OCI-LY1 (cell line): ENCODE results near the gene BLOC1S5.

ENCODE experiments used
- H2AFZ ChIP-seq: fragments of 200-600 bp; sonication (generic), shearing (Covaris generic); 2 replicates; pipeline ENCODE4 v1.6.0; 2014; ENCODE audit warnings: antibody characterized with exemption, mild to moderate bottlenecking, low read length
- H3F3A ChIP-seq: fragments of 200-600 bp; sonication (generic), shearing (Covaris generic); 2 replicates; pipeline ENCODE4 v1.6.0; 2014; ENCODE audit warnings: mild to moderate bottlenecking, antibody characterized with exemption, low read length, moderate library complexity; ENCODE audit not compliant: insufficient read depth
- H3K27ac ChIP-seq: fragments of 200-600 bp; sonication (generic); 2 replicates; pipeline ENCODE4 v1.5.1; 2014; ENCODE audit warnings: low read length, mixed run types, mild to moderate bottlenecking, low read depth; ENCODE audit not compliant: poor library complexity, severe bottlenecking
- H3K27me3 ChIP-seq: fragments of 200-600 bp; sonication (generic); 2 replicates; pipeline ENCODE4 v1.6.0; 2014; ENCODE audit warnings: antibody characterized with exemption, mild to moderate bottlenecking, low read length, moderate library complexity; ENCODE audit not compliant: insufficient read depth
- H3K36me3 ChIP-seq: fragments of 200-600 bp; sonication (generic); 2 replicates; pipeline ENCODE4 v1.6.1; 2014; ENCODE audit warnings: mild to moderate bottlenecking, antibody characterized with exemption, low read length, moderate library complexity, mixed read lengths; ENCODE audit not compliant: insufficient read depth
- H3K4me1 ChIP-seq: fragments of 200-600 bp; sonication (generic); 2 replicates; pipeline ENCODE4 v1.5.1; 2014; ENCODE audit warnings: mild to moderate bottlenecking, low read length, moderate library complexity; ENCODE audit not compliant: insufficient read depth, severe bottlenecking
- H3K4me2 ChIP-seq: fragments of 200-600 bp; sonication (generic), shearing (Covaris generic); 2 replicates; pipeline ENCODE4 v1.6.1; 2014; ENCODE audit warnings: low read length
- H3K4me3 ChIP-seq: fragments of 200-600 bp; sonication (generic); 2 replicates; pipeline ENCODE4 v1.5.1; 2014; ENCODE audit warnings: low read length, low read depth, mild to moderate bottlenecking, mixed read lengths; ENCODE audit not compliant: poor library complexity, severe bottlenecking
- H3K79me2 ChIP-seq: fragments of 200-600 bp; shearing (Covaris generic); 2 replicates; pipeline ENCODE4 v1.6.1; 2016; ENCODE audit warnings: mixed run types, low read length, mixed read lengths; ENCODE audit not compliant: insufficient read depth
- H3K9ac ChIP-seq: fragments of 200-600 bp; sonication (generic), shearing (Covaris generic); 2 replicates; pipeline ENCODE4 v1.6.1; 2014; ENCODE audit warnings: mild to moderate bottlenecking, low read length, mixed read lengths
- H3K9me2 ChIP-seq: fragments of 200-600 bp; sonication (generic), shearing (Covaris generic); 2 replicates; pipeline ENCODE4 v1.6.1; 2014; ENCODE audit warnings: low read depth, mild to moderate bottlenecking, low read length, mixed read lengths
- H3K9me3 ChIP-seq: fragments of 200-600 bp; shearing (Covaris generic); 2 replicates; pipeline ENCODE4 v1.6.1; 2014; ENCODE audit warnings: low read length, mixed read lengths
- H4K20me1 ChIP-seq: fragments of 200-600 bp; sonication (generic), shearing (Covaris generic); 2 replicates; pipeline ENCODE4 v1.6.0; 2016; ENCODE audit warnings: mild to moderate bottlenecking, low read length; ENCODE audit not compliant: insufficient read depth
- EZH2 ChIP-seq: fragments of 200-600 bp; sonication (generic), shearing (Covaris generic); IDR thresholded peaks from 2 replicates; pipeline ENCODE4 v1.8.0; 2017; ENCODE audit warnings: borderline replicate concordance, mixed run types, mild to moderate bottlenecking, antibody characterized with exemption, low read length, moderate library complexity, mixed read lengths
- TF ChIP-seq, protein P1 (sequence below): fragments of 200-600 bp; sonication (generic), shearing (Covaris generic); IDR thresholded peaks from 2 replicates; pipeline ENCODE4 v1.5.1; 2017; ENCODE audit warnings: mild to moderate bottlenecking, antibody characterized with exemption, low read length, moderate library complexity, mixed read lengths

BLOC1S5 gene

GRCh38 chr6:8017705-8018104 is 46.5 kb downstream of the BLOC1S5 start:
- H2AFZ ChIP-seq: peak overlapping the region; percentile 67; the same call in 1 of the 2 replicates
- no peaks in the 10 kb centered on the region for H3K9me3 ChIP-seq
- peak overlapping the region; percentile 91 for H3K27ac ChIP-seq

DNA sequence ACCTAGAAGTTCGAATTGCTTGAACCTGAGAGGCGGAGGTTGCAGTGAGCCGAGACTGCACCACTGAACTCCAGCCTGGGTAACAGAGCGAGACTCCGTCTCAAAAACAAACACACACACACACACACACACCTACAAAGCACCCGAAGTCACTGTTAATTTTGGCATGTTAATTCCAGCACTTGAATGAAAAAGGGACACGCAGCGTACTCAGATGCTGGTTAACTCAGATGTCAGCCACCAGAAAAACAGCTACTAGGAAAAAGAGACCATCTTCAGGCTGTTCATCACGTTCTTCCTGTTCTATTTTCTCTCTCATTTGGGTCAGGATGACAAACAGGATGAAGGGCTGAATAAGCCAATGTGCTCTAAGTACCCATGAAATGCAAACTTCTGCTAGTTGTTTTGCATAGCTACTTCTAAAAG is 46.9 kb downstream of the BLOC1S5 start:
- Histone ChIP-seq H3K27me3 (no peaks in the 10 kb centered on the region), H3K4me2 (peak overlapping the region; percentile 81), H3K4me1 (peaks cover 22% of the 10 kb centered on the region), H4K20me1 (no peaks in the 10 kb centered on the region), H2AFZ (peak overlapping the region; percentile 67; the same call in 1 of the 2 replicates), H3K9me3 (no peaks in the 10 kb centered on the region), H3K9me2 (no peaks in the 10 kb centered on the region), H3F3A (no peaks in the 10 kb centered on the region), H3K36me3 (peaks cover 28% of the 10 kb centered on the region), H3K4me3 (peak overlapping the region; percentile 56), H3K27ac (peak overlapping the region; percentile 91), H3K79me2 (no peaks in the 10 kb centered on the region), H3K9ac (peak overlapping the region; percentile 54)
- TF ChIP-seq, protein P1, sequence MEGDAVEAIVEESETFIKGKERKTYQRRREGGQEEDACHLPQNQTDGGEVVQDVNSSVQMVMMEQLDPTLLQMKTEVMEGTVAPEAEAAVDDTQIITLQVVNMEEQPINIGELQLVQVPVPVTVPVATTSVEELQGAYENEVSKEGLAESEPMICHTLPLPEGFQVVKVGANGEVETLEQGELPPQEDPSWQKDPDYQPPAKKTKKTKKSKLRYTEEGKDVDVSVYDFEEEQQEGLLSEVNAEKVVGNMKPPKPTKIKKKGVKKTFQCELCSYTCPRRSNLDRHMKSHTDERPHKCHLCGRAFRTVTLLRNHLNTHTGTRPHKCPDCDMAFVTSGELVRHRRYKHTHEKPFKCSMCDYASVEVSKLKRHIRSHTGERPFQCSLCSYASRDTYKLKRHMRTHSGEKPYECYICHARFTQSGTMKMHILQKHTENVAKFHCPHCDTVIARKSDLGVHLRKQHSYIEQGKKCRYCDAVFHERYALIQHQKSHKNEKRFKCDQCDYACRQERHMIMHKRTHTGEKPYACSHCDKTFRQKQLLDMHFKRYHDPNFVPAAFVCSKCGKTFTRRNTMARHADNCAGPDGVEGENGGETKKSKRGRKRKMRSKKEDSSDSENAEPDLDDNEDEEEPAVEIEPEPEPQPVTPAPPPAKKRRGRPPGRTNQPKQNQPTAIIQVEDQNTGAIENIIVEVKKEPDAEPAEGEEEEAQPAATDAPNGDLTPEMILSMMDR: no peak
- no peak for TF ChIP-seq EZH2

More at GRCh38 chr6:8017705-8018104, 46.5 kb downstream of the BLOC1S5 start:
- peaks cover 28% of the 10 kb centered on the region for H3K36me3 ChIP-seq
- no peaks in the 10 kb centered on the region for H3K9me2 ChIP-seq
- peak overlapping the region; percentile 54 for H3K9ac ChIP-seq
- peak overlapping the region; percentile 81 for H3K4me2 ChIP-seq
- no peaks in the 10 kb centered on the region for H3K79me2 ChIP-seq
- H3K27me3 ChIP-seq: no peaks in the 10 kb centered on the region
- H3F3A ChIP-seq: no peaks in the 10 kb centered on the region
- H4K20me1 ChIP-seq: no peaks in the 10 kb centered on the region
- peak overlapping the region; percentile 56 for H3K4me3 ChIP-seq
- peaks cover 22% of the 10 kb centered on the region for H3K4me1 ChIP-seq
- no peak for TF ChIP-seq EZH2
- TF ChIP-seq, protein P1: no peak

DNA sequence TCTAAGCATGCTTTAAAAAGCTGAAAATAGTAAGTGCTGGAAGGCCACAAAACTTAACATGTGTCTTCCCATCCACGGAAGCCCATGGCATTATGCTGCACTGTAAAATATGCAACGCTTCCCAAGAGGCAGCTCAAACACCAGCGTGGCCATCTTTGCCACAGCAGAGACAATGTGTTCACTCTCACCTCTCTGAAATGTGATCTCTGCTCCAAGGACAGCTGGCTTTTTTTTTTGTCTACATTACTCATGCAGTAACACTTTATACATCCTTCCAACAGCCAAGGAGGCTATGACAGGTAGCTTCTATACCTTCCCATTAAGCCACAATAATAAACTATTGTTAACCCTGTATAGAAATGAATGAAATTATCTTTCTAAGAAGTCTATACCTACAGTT is 49.2 kb downstream of the BLOC1S5 start:
- H3K4me1 ChIP-seq: peaks cover 22% of the 10 kb centered on the region
- H3K27ac ChIP-seq: no peak overlapping the region
- no peaks in the 10 kb centered on the region for H3K79me2 ChIP-seq
- H3K27me3 ChIP-seq: no peaks in the 10 kb centered on the region
- TF ChIP-seq, protein P1: no peak
- no peak for TF ChIP-seq EZH2
- no peaks in the 10 kb centered on the region for H3K9me2 ChIP-seq
- peaks cover 22% of the 10 kb centered on the region for H3K36me3 ChIP-seq
- no peaks in the 10 kb centered on the region for H3K9me3 ChIP-seq
- H3K4me2 ChIP-seq: no peak overlapping the region
- H2AFZ ChIP-seq: no peak overlapping the region
- H3K9ac ChIP-seq: no peak overlapping the region
- H4K20me1 ChIP-seq: no peaks in the 10 kb centered on the region
- H3F3A ChIP-seq: 0 out of 2 replicates have a peak, but pooled peaks cover 3% of the 10 kb centered on the region
- H3K4me3 ChIP-seq: no peak overlapping the region
